ENCODE data around the gene ATE1.

DNA sequence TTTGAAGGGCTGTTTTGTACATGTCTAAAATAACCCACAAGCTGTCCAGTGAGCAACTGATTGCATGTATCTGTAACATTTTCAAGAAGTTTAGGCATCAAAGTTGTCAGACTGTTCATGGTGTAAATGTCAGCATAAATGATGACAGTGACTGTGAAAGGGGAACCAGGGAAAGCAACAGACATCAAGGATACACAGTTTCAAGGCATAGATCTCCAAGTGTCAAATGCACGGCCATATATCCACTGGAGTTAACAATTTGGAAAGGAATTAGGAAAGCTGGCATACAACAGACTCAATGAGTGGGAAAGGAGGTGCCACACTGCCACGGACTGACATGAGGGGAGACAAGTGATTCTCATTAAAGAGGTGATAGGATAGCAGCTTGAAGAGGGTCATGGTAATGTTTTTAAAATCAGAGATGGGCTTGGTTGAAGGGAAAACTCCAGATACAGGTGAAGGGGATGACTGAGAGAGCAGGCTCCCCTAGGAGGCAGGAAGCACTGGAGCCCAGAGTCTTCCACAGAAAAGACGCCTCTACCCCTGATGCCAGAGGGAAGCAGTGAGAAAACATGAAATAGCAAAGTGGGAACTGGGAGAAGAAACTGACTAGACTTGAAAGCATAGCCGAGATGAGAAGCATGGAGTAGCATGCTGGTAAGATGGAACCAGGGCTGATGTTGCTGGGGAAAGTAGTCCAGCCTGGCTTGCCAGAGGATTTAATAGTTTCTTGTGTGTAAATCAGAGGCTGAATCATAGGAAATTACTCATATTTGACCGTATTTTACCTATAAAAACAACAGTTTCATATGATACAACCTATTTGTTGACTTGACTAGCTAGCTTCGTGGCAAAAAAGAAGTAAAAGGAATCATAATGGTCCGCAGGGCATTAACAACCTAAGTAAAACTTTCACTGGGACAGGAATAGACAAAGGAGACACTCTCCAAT lies 28.6 kb upstream of the ATE1 start:
- no peak for TF ChIP-seq POLR2A (IDR thresholded peaks at IDR 0.05)
- TF ChIP-seq CTCF (IDR thresholded peaks at IDR 0.05): no peak

Data from esophagus squamous epithelium (tissue), 4 donors.